ENCODE measurements around the gene SRSF6.
"Not testable (repeated sequence)": the region's sequence is repeated elsewhere in the genome, so short reads cannot be mapped to it uniquely, and the experiment has no call there.

GRCh38 chr20:43456252-43456651 lies 1.4 kb upstream of the SRSF6 start:
- not testable (repeated sequence) for TF ChIP-seq REST (IDR thresholded peaks at IDR 0.05; ENCODE audit: insufficient read depth in 1 of 2, low read depth in 2 of 2, low read length in 1 of 2); CTCF (IDR thresholded peaks at IDR 0.05)

All from Panc1 (cell line).